Natural killer cell treated with Interleukin-12 subunit alpha and Interleukin-12 subunit beta and Interleukin-15 and Interleukin-18, amount 100 ng/mL, for 72 hours (primary cell): ENCODE data around the gene BCL2. TPM values are rescaled to one million over a fixed set of nuclear protein-coding genes. Genes with fewer than 3 reads are reported as not detected.

Experiments
- ATAC-seq, 2 donors: fragments of 150-1000 bp; cut with Tn5 transposase in 1 of 2; sonication (Bioruptor Pico), chemical (Tn5 transposase) in 1 of 2; 2 replicates each; pipeline ENCODE4 v1.10.0; 2021
- DNase-seq: peaks from one replicate; pipeline ENCODE4 v3.0.0; 2022; ENCODE audit warnings: low spot score
- H3K27ac Mint-ChIP-seq, 2 donors: 1 replicate in 1 of 2; 2 replicates in 1 of 2; pipeline ENCODE4 v1.8.0; 2022; ENCODE audit warnings: mixed read lengths in 2 of 2, mild to moderate bottlenecking in 1 of 2, moderate library complexity in 1 of 2
- H3K27me3 Mint-ChIP-seq, 2 donors: 1 replicate in 1 of 2; 2 replicates in 1 of 2; pipeline ENCODE4 v1.8.0; 2022; ENCODE audit warnings: mixed read lengths in 2 of 2
- H3K36me3 Mint-ChIP-seq: one replicate; pipeline ENCODE4 v1.8.0; 2022; ENCODE audit warnings: mixed read lengths
- H3K4me1 Mint-ChIP-seq, 2 donors: 1 replicate in 1 of 2; 2 replicates in 1 of 2; pipeline ENCODE4 v1.8.0; 2022; ENCODE audit warnings: low read depth in 2 of 2, mixed read lengths in 2 of 2, mild to moderate bottlenecking in 1 of 2
- H3K4me3 Mint-ChIP-seq: one replicate; pipeline ENCODE4 v1.8.0; 2022; ENCODE audit warnings: mixed read lengths
- H3K9me3 Mint-ChIP-seq: 2 replicates; pipeline ENCODE4 v1.8.0; 2022; ENCODE audit warnings: mixed read lengths
- total RNA-seq, 2 donors: library from RNA; stranded (reverse); gene quantifications; one replicate each; pipeline ENCODE4 v1.2.3, GENCODE V29; 2022

Gene BCL2
- total RNA-seq, 2 donors from 2014 or later, result 61.7 to 84.7 TPM

DNA sequence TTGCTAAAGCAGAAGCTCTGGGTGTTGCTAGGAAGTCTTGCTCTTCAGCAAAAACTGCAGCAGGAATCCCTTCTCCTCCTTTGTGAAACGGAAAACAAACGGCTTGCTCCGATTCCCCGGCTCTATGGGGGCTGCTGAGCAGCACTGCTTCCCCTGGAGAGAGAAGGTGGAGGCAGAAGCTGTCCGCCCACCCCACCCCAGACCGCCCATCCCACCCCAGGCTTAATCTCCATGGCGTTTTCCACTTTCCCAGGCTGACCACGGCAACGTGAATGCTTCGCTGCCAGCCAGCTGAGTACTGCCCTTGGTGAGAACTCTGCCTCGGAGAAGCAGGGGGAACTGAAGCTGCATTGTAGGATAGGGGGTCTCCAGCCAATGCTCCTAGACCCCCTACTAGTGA, 139.2 kb downstream of the BCL2 start:
- H3K4me1 Mint-ChIP-seq, result peaks cover 44 to 54% of the 10 kb centered on the region in 2 donors
- DNase-seq (no peak), ATAC-seq (no peak)
- H3K27ac Mint-ChIP-seq, result peak overlapping the region; percentile 26 to 76
- no peaks in the 10 kb centered on the region for H3K27me3 Mint-ChIP-seq
- H3K4me3 Mint-ChIP-seq, result no peak overlapping the region
- peaks cover 4% of the 10 kb centered on the region for H3K36me3 Mint-ChIP-seq
- H3K9me3 Mint-ChIP-seq, result no peaks in the 10 kb centered on the region

DNA sequence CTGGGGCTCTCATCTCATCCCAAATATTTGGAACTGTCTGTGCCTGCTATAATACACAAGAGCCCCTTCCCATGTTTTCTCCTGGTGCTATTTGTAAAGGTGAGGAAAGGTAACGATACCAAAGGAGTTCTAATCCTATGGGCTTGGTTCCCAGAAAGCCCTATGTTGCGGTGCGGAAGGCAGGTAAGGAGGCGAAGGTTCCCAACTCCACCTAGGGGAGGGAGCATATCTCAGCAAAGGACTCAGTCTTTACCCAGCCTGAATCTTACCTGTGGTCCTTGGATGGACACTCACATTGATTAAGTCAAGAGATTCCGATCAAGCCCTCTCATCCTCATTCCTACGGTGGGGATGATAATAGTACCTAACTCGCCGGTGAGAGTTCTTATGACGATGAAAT, 140.1 kb downstream of the BCL2 start:
- Mint-ChIP-seq H3K9me3 (no peaks in the 10 kb centered on the region), H3K36me3 (peaks cover 4% of the 10 kb centered on the region), H3K4me1 (peaks cover 45 to 61% of the 10 kb centered on the region in 2 donors), H3K27ac (peak overlapping the region in 1 of 2 donors; percentile 43), H3K4me3 (no peak overlapping the region), H3K27me3 (no peaks in the 10 kb centered on the region)
- DNase-seq (no peak), ATAC-seq (no peak)

DNA sequence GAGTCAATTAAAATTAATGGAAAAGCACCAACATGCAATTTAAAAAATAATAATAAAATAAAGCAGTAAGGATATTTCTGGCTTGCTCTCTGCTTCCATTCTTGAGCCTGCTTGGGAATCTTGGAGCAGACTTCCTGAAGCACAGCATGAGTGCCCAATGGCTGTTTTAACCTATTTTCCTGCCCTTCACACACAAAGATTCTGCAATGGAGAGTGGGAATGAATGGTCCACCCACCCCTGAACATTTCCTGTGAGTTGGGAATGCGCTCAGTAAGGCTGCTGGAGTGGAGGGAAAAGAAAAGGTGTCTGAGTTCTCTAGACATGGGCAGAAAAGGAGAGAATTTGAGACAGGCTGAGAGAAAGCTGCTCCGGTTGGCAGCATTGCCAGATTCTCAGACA, 140.6 kb downstream of the BCL2 start:
- Mint-ChIP-seq H3K9me3 (no peaks in the 10 kb centered on the region), H3K27ac (peak overlapping the region in 1 of 2 donors; percentile 43), H3K4me3 (no peak overlapping the region), H3K36me3 (peaks cover 4% of the 10 kb centered on the region), H3K27me3 (no peaks in the 10 kb centered on the region), H3K4me1 (peaks cover 47 to 59% of the 10 kb centered on the region in 2 donors)
- DNase-seq (no peak), ATAC-seq (no peak)

DNA sequence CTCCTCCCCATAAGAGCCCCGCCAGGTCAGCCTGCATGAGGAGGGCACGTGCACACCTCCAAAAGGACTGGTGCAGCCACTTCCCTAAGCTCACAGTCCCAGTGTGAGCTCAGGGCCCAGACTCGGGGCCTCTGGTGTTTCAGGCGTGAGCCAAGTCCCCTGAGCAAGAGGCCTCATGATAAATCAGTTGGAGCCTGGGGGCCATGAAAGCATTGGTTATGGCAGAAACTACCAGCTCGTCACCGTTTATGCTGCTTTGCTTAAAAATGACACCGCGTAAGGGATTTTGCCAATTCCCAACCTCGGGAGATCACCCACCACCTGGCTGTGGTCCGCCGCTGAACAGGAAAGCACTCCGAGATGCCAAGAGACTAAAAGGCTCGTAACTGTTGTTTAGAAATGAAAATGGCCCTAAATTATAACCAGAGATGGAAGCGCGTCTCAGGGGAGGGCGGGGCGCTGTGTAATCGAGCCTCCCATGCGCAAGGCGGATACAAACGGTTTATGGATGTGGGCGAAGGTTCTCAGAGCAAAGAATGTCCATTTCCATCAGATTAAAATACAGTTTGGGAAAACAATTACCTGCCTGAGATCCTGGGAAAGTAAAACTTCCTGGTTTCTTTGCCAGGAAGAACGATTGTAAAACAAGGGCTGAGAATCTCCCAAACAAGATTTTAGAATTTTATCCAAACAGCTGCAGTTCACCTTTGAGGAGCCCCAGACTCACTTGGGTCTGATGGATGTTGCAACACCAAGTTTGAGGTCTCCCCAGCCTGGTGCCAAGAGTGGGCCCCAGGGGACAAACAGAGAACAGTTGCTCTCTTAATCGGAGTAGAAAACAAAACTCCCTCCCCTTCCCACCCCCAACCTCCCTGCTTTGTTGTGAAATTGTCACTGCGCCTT, 141.4 kb downstream of the BCL2 start:
- Mint-ChIP-seq H3K4me1 (peaks cover 39 to 51% of the 10 kb centered on the region in 2 donors), H3K27me3 (no peaks in the 10 kb centered on the region), H3K9me3 (no peaks in the 10 kb centered on the region), H3K4me3 (no peak overlapping the region), H3K27ac (peak overlapping the region in 1 of 2 donors; percentile 43), H3K36me3 (no peaks in the 10 kb centered on the region)
- no peak for DNase-seq
- no peak for ATAC-seq

DNA sequence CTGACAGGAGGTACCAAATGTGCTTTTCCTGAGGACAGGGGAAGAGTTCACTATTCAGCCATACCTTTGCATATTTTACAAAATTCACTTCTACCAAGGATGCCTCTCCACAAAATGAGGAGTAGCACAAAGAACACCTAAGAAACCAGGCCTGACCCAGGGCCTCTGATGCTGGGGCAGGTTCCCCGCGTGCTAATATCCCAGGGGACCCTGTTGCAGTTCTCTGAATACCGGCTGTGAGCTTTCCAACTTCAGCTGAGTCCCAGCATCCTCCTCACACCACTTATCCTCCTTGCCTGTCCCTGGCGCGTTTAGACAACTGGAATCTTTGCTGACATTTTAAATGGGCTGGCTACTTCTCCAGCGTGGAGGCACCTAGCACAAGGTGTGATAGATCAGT, 142.3 kb downstream of the BCL2 start:
- Mint-ChIP-seq H3K27ac (peak overlapping the region in 1 of 2 donors; percentile 25), H3K36me3 (no peaks in the 10 kb centered on the region), H3K9me3 (no peaks in the 10 kb centered on the region), H3K27me3 (no peaks in the 10 kb centered on the region), H3K4me3 (no peak overlapping the region), H3K4me1 (peaks cover 33 to 42% of the 10 kb centered on the region in 2 donors)
- ATAC-seq (no peak), DNase-seq (no peak)

DNA sequence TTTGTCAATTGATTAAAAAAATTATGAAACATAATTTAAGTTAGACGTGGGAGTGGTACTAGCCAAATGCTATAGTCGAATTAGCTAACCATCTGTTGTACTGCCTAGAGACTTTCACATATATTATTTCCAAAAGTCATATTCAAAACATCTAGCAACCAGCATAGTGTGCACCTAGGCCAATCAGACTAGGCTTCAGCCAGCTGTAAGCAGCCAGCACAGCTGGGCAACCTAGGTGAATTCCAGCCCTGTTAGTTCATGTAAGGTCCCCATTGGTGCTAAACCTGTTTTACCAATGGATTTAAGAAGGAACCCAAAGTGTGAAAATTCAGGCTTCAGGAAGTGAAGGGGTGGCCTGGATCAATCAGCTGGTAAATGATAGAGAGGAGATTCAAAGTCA, 144.3 kb downstream of the BCL2 start:
- H3K9me3 Mint-ChIP-seq, result no peaks in the 10 kb centered on the region
- DNase-seq, result no peak
- H3K27ac Mint-ChIP-seq, result peak overlapping the region; percentile 1 to 42
- H3K4me1 Mint-ChIP-seq, result peaks cover 29 to 31% of the 10 kb centered on the region in 2 donors
- H3K36me3 Mint-ChIP-seq, result no peaks in the 10 kb centered on the region
- no peaks in the 10 kb centered on the region for H3K27me3 Mint-ChIP-seq
- no peak overlapping the region for H3K4me3 Mint-ChIP-seq
- no peak for ATAC-seq

DNA sequence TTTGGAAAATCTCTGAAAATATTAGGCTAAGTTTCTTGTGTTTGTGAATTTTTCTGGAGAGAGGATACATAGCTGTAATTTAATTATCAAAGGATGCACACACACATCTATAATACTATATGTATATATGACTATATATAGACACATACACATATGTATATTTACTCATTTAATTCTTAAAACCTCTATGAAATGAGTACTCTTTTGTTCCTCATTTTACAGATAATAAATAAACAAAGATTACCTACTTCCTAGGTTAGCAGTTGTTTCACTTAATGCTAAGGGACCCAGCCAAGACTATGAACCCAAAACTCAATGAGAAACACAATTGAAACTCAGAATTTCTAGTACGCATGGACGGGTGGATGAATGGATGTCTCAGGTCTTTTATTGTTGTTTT, 145.6 kb downstream of the BCL2 start:
- ATAC-seq, result no peak
- peaks cover 22 to 23% of the 10 kb centered on the region in 2 donors for H3K4me1 Mint-ChIP-seq
- peak overlapping the region in 1 of 2 donors; percentile 45 for H3K27ac Mint-ChIP-seq
- H3K27me3 Mint-ChIP-seq, result no peaks in the 10 kb centered on the region
- H3K9me3 Mint-ChIP-seq, result no peaks in the 10 kb centered on the region
- no peak for DNase-seq
- H3K36me3 Mint-ChIP-seq, result no peaks in the 10 kb centered on the region
- no peak overlapping the region for H3K4me3 Mint-ChIP-seq

DNA sequence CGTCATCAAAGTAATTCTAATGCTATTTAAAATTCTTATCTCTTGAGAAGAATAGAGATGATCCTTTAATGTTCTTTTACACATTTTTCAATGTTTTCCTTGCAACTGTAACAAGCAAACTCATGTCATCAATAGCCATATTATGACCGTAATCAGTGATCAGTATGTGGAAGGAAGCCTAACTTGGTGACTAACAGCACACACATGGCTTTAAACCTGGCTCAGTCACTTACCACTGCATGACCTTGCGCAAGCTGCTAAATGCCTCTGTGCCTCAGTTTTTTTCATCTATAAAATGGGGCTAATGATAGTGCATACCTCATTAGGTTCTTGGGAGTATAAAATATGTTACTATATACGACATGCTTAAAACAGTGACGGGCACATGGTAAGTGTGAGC, 149.7 kb downstream of the BCL2 start:
- no peaks in the 10 kb centered on the region for H3K9me3 Mint-ChIP-seq
- ATAC-seq (peak in 1 of 2 donors; percentile 57), DNase-seq (no peak)
- H3K4me1 Mint-ChIP-seq, result peaks cover 21 to 26% of the 10 kb centered on the region in 2 donors
- peak overlapping the region in 1 of 2 donors; percentile 72 for H3K27ac Mint-ChIP-seq
- no peak overlapping the region for H3K4me3 Mint-ChIP-seq
- no peaks in the 10 kb centered on the region for H3K36me3 Mint-ChIP-seq
- H3K27me3 Mint-ChIP-seq, result no peaks in the 10 kb centered on the region

DNA sequence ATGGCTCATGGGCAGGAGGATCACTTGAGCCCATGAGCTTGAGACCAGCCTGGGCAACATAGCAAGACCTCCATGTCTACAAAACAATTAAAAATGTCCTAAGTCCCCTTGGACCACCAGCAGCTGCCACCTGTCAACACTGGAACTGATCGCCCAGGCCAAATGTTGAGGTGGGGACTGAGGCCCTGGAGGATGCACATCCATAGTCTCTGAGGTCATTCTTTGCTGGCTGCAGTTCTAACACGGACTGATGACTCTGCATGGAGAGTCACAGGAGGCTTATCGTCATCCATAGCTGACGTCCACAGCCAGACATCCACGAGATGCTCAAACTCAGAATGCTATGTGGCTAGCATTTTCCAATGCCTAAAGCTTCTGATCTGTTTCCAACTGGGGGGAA, 151.3 kb downstream of the BCL2 start:
- ATAC-seq, result no peak
- Mint-ChIP-seq H3K36me3 (no peaks in the 10 kb centered on the region), H3K9me3 (no peaks in the 10 kb centered on the region), H3K27me3 (no peaks in the 10 kb centered on the region), H3K4me1 (peaks cover 30 to 39% of the 10 kb centered on the region in 2 donors), H3K27ac (no peak overlapping the region), H3K4me3 (no peak overlapping the region)
- no peak for DNase-seq

DNA sequence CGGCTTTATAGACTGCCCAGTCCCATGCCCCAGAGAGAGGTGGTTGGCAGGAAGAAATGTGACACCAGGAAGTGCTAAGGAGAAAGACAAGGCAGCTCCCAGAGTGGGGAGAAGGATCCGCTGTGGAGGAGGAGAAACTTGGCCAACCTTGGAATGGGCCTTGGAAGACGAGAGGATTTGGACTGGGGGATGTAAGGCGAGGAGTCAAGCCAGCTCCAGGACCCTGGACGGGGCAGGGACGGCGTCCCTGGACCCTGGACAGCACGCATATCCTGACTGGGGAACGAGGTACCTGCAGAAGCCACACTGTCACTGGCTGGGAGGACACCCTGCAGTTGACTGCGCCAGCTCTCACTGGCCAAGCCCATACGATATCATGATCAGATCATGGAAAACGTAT, 153.4 kb downstream of the BCL2 start:
- H3K27ac Mint-ChIP-seq, result peak overlapping the region; percentile 13 to 60
- ATAC-seq, result no peak

DNA sequence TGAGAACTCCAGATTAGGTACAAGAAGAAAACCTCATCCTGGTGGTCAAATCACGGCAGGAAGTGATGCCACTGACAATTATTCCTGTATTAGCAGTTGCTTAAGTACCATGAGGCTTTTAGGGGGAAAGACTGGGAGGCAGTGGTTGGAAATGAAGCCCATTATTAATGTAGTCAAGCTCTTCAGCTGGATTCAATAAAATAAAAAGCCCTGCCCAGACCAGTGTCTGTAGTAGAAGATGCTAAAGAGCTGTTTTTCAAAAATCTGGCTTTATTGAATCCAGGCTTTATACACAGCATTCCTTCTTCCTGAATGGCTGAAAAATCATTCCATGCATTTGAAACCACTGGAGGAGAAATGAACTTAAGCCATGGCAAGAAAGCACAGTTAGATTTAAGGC, 155.2 kb downstream of the BCL2 start:
- peaks cover 3% of the 10 kb centered on the region for H3K9me3 Mint-ChIP-seq
- no peak overlapping the region for H3K4me3 Mint-ChIP-seq
- DNase-seq (no peak), ATAC-seq (no peak)
- H3K4me1 Mint-ChIP-seq, result peaks cover 62 to 70% of the 10 kb centered on the region in 2 donors
- no peaks in the 10 kb centered on the region for H3K36me3 Mint-ChIP-seq
- peak overlapping the region; percentile 95 to 99 for H3K27ac Mint-ChIP-seq
- no peaks in the 10 kb centered on the region for H3K27me3 Mint-ChIP-seq

More for the DNA sequence above, 153.4 kb downstream of the BCL2 start:
- no peaks in the 10 kb centered on the region for H3K27me3 Mint-ChIP-seq
- peaks cover 3% of the 10 kb centered on the region for H3K9me3 Mint-ChIP-seq
- H3K4me3 Mint-ChIP-seq, result no peak overlapping the region
- H3K4me1 Mint-ChIP-seq, result peaks cover 46 to 53% of the 10 kb centered on the region in 2 donors
- DNase-seq, result no peak
- H3K36me3 Mint-ChIP-seq, result no peaks in the 10 kb centered on the region

DNA sequence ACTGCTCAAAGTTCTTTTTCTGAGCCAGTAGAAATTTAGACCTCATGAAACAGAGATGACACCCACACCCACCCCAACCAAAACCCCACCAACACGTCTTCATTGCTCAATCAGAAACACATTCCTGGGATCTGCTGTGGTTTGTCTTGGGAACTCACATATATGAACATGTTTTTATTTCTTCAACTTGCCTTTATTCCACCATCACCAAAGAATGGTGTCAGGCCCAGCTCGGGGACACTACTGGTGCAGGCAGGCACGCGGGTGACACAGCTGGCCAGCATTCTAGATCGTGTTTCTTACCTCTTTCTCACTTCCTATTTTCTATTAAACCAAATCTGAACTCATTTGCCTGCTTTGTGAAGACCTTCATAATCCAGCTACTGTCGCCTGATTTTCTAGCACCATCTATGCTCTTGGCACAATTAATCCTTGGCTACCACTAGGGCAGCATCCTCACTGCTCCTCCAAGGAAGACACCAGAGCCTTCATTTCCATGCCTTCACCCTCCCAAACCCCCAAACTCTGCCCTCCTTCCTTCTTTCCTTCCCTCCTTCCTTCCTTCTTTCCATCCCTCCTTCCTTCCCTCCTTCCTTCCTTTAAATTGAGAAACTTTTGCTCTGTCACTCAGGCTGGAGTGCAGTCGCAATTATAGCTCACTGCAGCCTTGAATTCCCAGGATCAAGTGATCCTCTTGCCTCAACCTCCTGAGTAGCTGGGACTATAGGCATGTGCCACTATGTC, 157.1 kb downstream of the BCL2 start:
- H3K4me3 Mint-ChIP-seq, result peak overlapping the region; percentile 82
- no peaks in the 10 kb centered on the region for H3K27me3 Mint-ChIP-seq
- no peaks in the 10 kb centered on the region for H3K36me3 Mint-ChIP-seq
- ATAC-seq (no peak), DNase-seq (no peak)
- peak overlapping the region; percentile 95 to 99 for H3K27ac Mint-ChIP-seq
- peaks cover 3% of the 10 kb centered on the region for H3K9me3 Mint-ChIP-seq
- H3K4me1 Mint-ChIP-seq, result peaks cover 75 to 89% of the 10 kb centered on the region in 2 donors

DNA sequence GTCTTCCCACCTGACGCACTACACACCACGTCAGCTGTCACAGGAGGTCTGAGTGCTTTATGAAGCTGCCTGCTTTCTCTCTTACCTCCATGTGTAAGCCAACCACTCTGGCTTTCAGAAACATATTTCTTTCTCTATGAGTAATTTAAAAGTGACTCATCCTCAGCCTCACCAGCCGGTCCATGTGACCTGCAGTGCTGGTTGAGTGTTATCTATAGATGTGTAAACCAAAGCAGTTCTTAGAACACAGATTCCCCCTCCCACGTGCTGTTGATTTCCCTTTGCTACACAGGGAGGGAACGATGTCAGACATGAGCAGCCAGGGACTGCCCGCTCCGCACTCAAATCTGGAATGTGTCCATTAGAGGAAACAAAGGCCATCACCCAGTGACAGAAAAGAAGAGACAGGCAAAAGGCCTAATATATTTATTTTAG, 157.8 kb downstream of the BCL2 start:
- H3K27me3 Mint-ChIP-seq, result no peaks in the 10 kb centered on the region
- peak overlapping the region; percentile 95 to 99 for H3K27ac Mint-ChIP-seq
- DNase-seq (peak; percentile 91), ATAC-seq (peak; percentile 90 to 94)
- peaks cover 3% of the 10 kb centered on the region for H3K9me3 Mint-ChIP-seq
- no peaks in the 10 kb centered on the region for H3K36me3 Mint-ChIP-seq
- peak overlapping the region; percentile 82 for H3K4me3 Mint-ChIP-seq
- peaks cover 75 to 87% of the 10 kb centered on the region in 2 donors for H3K4me1 Mint-ChIP-seq
